ENCODE data around the gene KRT33B. TPM values are rescaled to one million over a fixed set of nuclear protein-coding genes. Genes with fewer than 3 reads are reported as not detected.

The KRT33B gene
- total and polyA plus RNA-seq, 4 donors = not detected

DNA sequence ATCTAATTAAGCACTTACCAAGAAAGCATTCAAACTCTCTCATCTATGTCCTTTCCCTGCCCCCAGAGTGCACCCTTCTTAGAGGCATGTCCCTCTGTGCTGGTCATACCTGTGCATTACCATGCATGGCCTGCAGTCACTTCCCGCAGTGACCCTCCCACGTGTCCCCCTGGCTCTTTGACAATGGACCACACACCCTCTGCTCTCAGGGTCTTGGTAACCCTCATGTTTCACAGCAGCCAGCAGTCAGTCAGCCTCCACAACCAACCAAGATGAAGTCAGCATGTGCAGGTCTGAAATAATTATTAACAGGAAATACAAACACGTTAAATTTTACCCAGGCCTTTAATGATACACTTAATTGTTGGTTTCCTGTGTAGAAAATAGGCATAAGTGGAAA lies 29.1 kb downstream of the KRT33B start:
- Histone ChIP-seq H3K27ac (ENCODE audit: low read depth in 1 of 2, low read length in 1 of 2) (no peak overlapping the region), H3K9ac (ENCODE audit: insufficient read depth in 1 of 2, low read length in 2 of 2) (no peak overlapping the region), H3K9me3 (ENCODE audit: control insufficient read depth in 4 of 4, insufficient read depth in 3 of 4, low read length in 3 of 4) (peaks cover 0 to 7% (median 0%) of the 10 kb centered on the region in 4 donors), H3K4me1 (ENCODE audit: control insufficient read depth in 5 of 5, insufficient read depth in 5 of 5, low read length in 5 of 5) (peaks cover 0 to 9% (median 0%) of the 10 kb centered on the region in 5 donors), H3K4me3 (no peak overlapping the region), H3K36me3 (ENCODE audit: control insufficient read depth in 4 of 4, insufficient read depth in 4 of 4, low read length in 4 of 4) (no peaks in the 10 kb centered on the region), H3K27me3 (ENCODE audit: control insufficient read depth in 3 of 3, insufficient read depth in 3 of 3, low read length in 2 of 3) (no peaks in the 10 kb centered on the region)
- WGBS, 2 donors = 40 to 53% methylated on average over 3 of the region's 3 CpGs
- TF ChIP-seq, protein P1, sequence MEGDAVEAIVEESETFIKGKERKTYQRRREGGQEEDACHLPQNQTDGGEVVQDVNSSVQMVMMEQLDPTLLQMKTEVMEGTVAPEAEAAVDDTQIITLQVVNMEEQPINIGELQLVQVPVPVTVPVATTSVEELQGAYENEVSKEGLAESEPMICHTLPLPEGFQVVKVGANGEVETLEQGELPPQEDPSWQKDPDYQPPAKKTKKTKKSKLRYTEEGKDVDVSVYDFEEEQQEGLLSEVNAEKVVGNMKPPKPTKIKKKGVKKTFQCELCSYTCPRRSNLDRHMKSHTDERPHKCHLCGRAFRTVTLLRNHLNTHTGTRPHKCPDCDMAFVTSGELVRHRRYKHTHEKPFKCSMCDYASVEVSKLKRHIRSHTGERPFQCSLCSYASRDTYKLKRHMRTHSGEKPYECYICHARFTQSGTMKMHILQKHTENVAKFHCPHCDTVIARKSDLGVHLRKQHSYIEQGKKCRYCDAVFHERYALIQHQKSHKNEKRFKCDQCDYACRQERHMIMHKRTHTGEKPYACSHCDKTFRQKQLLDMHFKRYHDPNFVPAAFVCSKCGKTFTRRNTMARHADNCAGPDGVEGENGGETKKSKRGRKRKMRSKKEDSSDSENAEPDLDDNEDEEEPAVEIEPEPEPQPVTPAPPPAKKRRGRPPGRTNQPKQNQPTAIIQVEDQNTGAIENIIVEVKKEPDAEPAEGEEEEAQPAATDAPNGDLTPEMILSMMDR (IDR thresholded peaks at IDR 0.05; ENCODE audit: control extremely low read depth, extremely low read depth) = no peak
- no peak for ATAC-seq (ENCODE audit: insufficient read depth, low FRiP score)
- no peak for DNase-seq

- Histone ChIP-seq H3K4me3 (no peak overlapping the region), H3K36me3 (ENCODE audit: control insufficient read depth in 4 of 4, insufficient read depth in 4 of 4, low read length in 4 of 4) (no peaks in the 10 kb centered on the region), H3K9me3 (ENCODE audit: control insufficient read depth in 4 of 4, insufficient read depth in 3 of 4, low read length in 3 of 4) (peaks cover 0 to 7% (median 0%) of the 10 kb centered on the region in 4 donors), H3K4me1 (ENCODE audit: control insufficient read depth in 5 of 5, insufficient read depth in 5 of 5, low read length in 5 of 5) (peaks cover 0 to 10% (median 0%) of the 10 kb centered on the region in 5 donors), H3K27ac (ENCODE audit: low read depth in 1 of 2, low read length in 1 of 2) (peak overlapping the region in 1 of 2 donors; percentile 62), H3K27me3 (ENCODE audit: control insufficient read depth in 3 of 3, insufficient read depth in 3 of 3, low read length in 2 of 3) (no peaks in the 10 kb centered on the region), H3K9ac (ENCODE audit: insufficient read depth in 1 of 2, low read length in 2 of 2) (no peak overlapping the region)
- TF ChIP-seq, protein P1 (IDR thresholded peaks at IDR 0.05; ENCODE audit: control extremely low read depth, extremely low read depth) = no peak
- DNase-seq (no peak), ATAC-seq (ENCODE audit: insufficient read depth, low FRiP score) (no peak)
- WGBS, 2 donors = 61 to 77% methylated on average over 2 of the region's 2 CpGs
These were observed 29.9 kb downstream of the KRT33B start for GRCh38 chr17:41339571-41340172.

GRCh38 chr17:41338961-41339485 lies 30.6 kb downstream of the KRT33B start:
- ATAC-seq (ENCODE audit: insufficient read depth, low FRiP score) (peak; percentile 75), DNase-seq (peak in 2 of 3 donors; percentile 53 to 63)
- H3K4me3 ChIP-seq = no peak overlapping the region
- TF ChIP-seq, protein P1 (IDR thresholded peaks at IDR 0.05; ENCODE audit: control extremely low read depth, extremely low read depth) = no peak
- H3K36me3 ChIP-seq (ENCODE audit: control insufficient read depth in 4 of 4, insufficient read depth in 4 of 4, low read length in 4 of 4) = no peaks in the 10 kb centered on the region
- H3K27me3 ChIP-seq (ENCODE audit: control insufficient read depth in 3 of 3, insufficient read depth in 3 of 3, low read length in 2 of 3) = no peaks in the 10 kb centered on the region
- H3K9me3 ChIP-seq (ENCODE audit: control insufficient read depth in 4 of 4, insufficient read depth in 3 of 4, low read length in 3 of 4) = peaks cover 0 to 7% (median 0%) of the 10 kb centered on the region in 4 donors
- peak overlapping the region in 1 of 2 donors; percentile 7 for H3K27ac ChIP-seq (ENCODE audit: low read depth in 1 of 2, low read length in 1 of 2)
- 20 to 29% methylated on average over 5 of the region's 5 CpGs for WGBS, 2 donors
- H3K9ac ChIP-seq (ENCODE audit: insufficient read depth in 1 of 2, low read length in 2 of 2) = no peak overlapping the region
- peaks cover 0 to 11% (median 0%) of the 10 kb centered on the region in 5 donors for H3K4me1 ChIP-seq (ENCODE audit: control insufficient read depth in 5 of 5, insufficient read depth in 5 of 5, low read length in 5 of 5)

All from lung (tissue), 12 donors.